OCI-LY7 (cell line): ENCODE results near the gene PRKCA. TPM values are rescaled to one million over a fixed set of nuclear protein-coding genes. Genes with fewer than 3 reads are reported as not detected.
"Not testable (repeated sequence)": the region's sequence is repeated elsewhere in the genome, so short reads cannot be mapped to it uniquely, and the experiment has no call there.

ENCODE experiments used
- BruUV-seq: library from RNA; stranded (reverse); fragments of 400-500 nt; replicated peaks from 2 replicates; lab custom pipeline; 2021; lab: Mats Ljungman, UMichigan
- CTCF ChIA-PET: fragments of 300-600 bp; sonication (Branson Sonifier 250); formaldehyde crosslinking; loops from one replicate; lab custom pipeline; 2022; ENCODE audit warnings: antibody characterized with exemption; ENCODE audit not compliant: unreplicated experiment; lab: Charles Lee
- POLR2A ChIA-PET: fragments of 300-600 bp; sonication (Branson Sonifier 250); formaldehyde crosslinking; loops from one replicate; lab custom pipeline; 2022; ENCODE audit warnings: antibody characterized with exemption; lab: Charles Lee
- DNase-seq: peaks from one replicate; pipeline ENCODE4 v3.0.0-alpha.2; 2015; ENCODE audit warnings: low spot score
- H2AFZ ChIP-seq: fragments of 200-600 bp; sonication (generic), shearing (Covaris generic); 2 replicates; pipeline ENCODE4 v1.6.1; 2014; ENCODE audit warnings: mild to moderate bottlenecking, antibody characterized with exemption, low read length, moderate library complexity
- H3K27ac ChIP-seq: fragments of 200-600 bp; sonication (generic); 2 replicates; pipeline ENCODE4 v1.5.1; 2014; ENCODE audit warnings: mixed run types, low read depth, mild to moderate bottlenecking, moderate library complexity, low read length, inconsistent platforms; ENCODE audit not compliant: poor library complexity, severe bottlenecking
- H3K36me3 ChIP-seq: fragments of 200-600 bp; sonication (generic); 2 replicates; pipeline ENCODE4 v1.6.1; 2014; ENCODE audit warnings: mild to moderate bottlenecking, antibody characterized with exemption, low read length, moderate library complexity, mixed read lengths; ENCODE audit not compliant: insufficient read depth
- H3K4me1 ChIP-seq: fragments of 200-600 bp; sonication (generic); 2 replicates; pipeline ENCODE4 v1.5.1; 2014; ENCODE audit warnings: mild to moderate bottlenecking, low read length; ENCODE audit not compliant: insufficient read depth, poor library complexity, severe bottlenecking
- H3K4me2 ChIP-seq: fragments of 200-600 bp; sonication (generic); 2 replicates; pipeline ENCODE4 v1.6.1; 2014; ENCODE audit warnings: mild to moderate bottlenecking, low read length
- H3K4me3 ChIP-seq: fragments of 200-600 bp; sonication (generic); 2 replicates; pipeline ENCODE4 v1.5.1; 2014; ENCODE audit warnings: mild to moderate bottlenecking, low read depth, low read length; ENCODE audit not compliant: poor library complexity, severe bottlenecking
- H3K79me2 ChIP-seq: fragments of 200-600 bp; sonication (generic); 2 replicates; pipeline ENCODE4 v1.6.1; 2016; ENCODE audit warnings: low read depth, mild to moderate bottlenecking, low read length, moderate library complexity, mixed read lengths; ENCODE audit not compliant: insufficient read depth
- H3K9me2 ChIP-seq: fragments of 200-600 bp; sonication (generic); 2 replicates; pipeline ENCODE4 v1.6.1; 2016; ENCODE audit warnings: mild to moderate bottlenecking, low read length, mixed read lengths; ENCODE audit not compliant: insufficient read depth
- H3K9me3 ChIP-seq: fragments of 200-600 bp; sonication (generic); 2 replicates; pipeline ENCODE4 v1.6.1; 2014; ENCODE audit warnings: mild to moderate bottlenecking, mixed run types, low read length, mixed read lengths
- H4K20me1 ChIP-seq: fragments of 200-600 bp; sonication (generic); 2 replicates; pipeline ENCODE4 v1.6.1; 2014; ENCODE audit warnings: mild to moderate bottlenecking, antibody characterized with exemption, low read length, moderate library complexity, mixed read lengths; ENCODE audit not compliant: insufficient read depth
- CTCF ChIP-seq: fragments of 200-600 bp; sonication (generic); conservative IDR thresholded peaks from 2 replicates; pipeline ENCODE4 v1.5.1; 2014; ENCODE audit warnings: mild to moderate bottlenecking, antibody characterized with exemption, low read length, moderate library complexity, mixed read lengths
- EZH2phosphoT487 ChIP-seq: fragments of 200-600 bp; sonication (generic); IDR thresholded peaks from 2 replicates; pipeline ENCODE4 v1.6.1; 2018; ENCODE audit warnings: low read depth, borderline replicate concordance, mild to moderate bottlenecking, mixed run types, antibody characterized with exemption, low read length, moderate library complexity, mixed read lengths
- intact Hi-C: fragments of 100-400 bp; cut with micrococcal nuclease; formaldehyde crosslinking; loops from one replicate; pipeline ENCODE4 v1.10.0; 2022; ENCODE audit not compliant: unreplicated experiment
- total RNA-seq, 2 experiments: library from RNA; depleted of rRNA in 1 of 2; stranded (reverse); fragments of >200 nt in 1 of 2; shearing (Covaris generic) in 1 of 2; gene quantifications; 2 replicates each; pipeline ENCODE4 v1.2.3, GENCODE V29; 2014 to 2022

PRKCA gene
- total RNA-seq, 2 experiments from 2014 or later: 6.6 to 32.1 TPM

GRCh38 chr17:66712453-66712852, 410.0 kb downstream of the PRKCA start:
- Histone ChIP-seq H4K20me1 (no peaks in the 10 kb centered on the region), H3K79me2 (no peaks in the 10 kb centered on the region), H2AFZ (no peak overlapping the region), H3K9me2 (no peaks in the 10 kb centered on the region), H3K4me2 (no peak overlapping the region), H3K4me1 (peaks cover 38% of the 10 kb centered on the region), H3K36me3 (no peaks in the 10 kb centered on the region), H3K9me3 (no peaks in the 10 kb centered on the region), H3K4me3 (no peak overlapping the region), H3K27ac (no peak overlapping the region)
- POLR2A ChIA-PET: interaction anchor here (0.6 kb wide), 1 partner anchor 1730 kb away, joined by 8 read pairs; no protein-coding TSS in a partner anchor
- CTCF ChIA-PET: no interaction called here
- TF ChIP-seq CTCF (no peak), EZH2phosphoT487 (no peak)
- no TSS peak for BruUV-seq
- DNase-seq: no peak
- intact Hi-C loops: loop anchor here (10.0 kb wide), 1 partner anchor 662 kb away; the partner anchor contains the start of gene PITPNC1

DNA sequence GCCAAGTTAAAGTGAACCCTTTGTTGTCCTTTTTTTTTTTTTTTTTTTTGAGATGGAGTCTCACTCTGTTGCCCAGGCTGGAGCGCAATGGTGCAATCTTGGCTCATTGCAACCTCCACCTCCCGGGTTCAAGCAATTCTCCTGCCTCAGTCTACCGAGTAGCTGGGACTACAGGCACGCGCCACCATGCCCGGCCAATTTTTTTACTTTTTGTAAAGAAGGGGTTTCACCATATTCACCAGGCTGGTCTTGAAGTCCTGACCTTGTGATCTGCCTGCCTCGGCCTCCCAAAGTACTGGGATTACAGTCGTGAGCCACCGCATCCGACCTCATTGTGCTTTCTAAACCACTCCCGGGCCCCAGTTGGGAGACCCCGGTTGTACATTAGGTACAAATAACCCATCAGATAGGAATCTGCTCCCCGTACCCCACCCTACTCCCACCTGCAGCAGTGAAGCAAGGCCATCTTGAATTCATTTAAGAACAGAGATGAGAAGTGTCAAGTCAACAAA, 410.7 kb downstream of the PRKCA start:
- intact Hi-C loops: loop anchor here (10.0 kb wide), 1 partner anchor 662 kb away; the partner anchor contains the start of gene PITPNC1
- H3K27ac ChIP-seq, CTCF ChIA-PET, H3K36me3 ChIP-seq, H3K4me2 ChIP-seq, H4K20me1 ChIP-seq, H3K79me2 ChIP-seq, H2AFZ ChIP-seq, H3K4me3 ChIP-seq, H3K9me2 ChIP-seq, DNase-seq, BruUV-seq, H3K9me3 ChIP-seq: not testable (repeated sequence)
- POLR2A ChIA-PET: interaction anchor here (0.8 kb wide), 1 partner anchor 22 kb away, joined by 3 read pairs; no protein-coding TSS in a partner anchor
- peaks cover 44% of the 10 kb centered on the region for H3K4me1 ChIP-seq

DNA sequence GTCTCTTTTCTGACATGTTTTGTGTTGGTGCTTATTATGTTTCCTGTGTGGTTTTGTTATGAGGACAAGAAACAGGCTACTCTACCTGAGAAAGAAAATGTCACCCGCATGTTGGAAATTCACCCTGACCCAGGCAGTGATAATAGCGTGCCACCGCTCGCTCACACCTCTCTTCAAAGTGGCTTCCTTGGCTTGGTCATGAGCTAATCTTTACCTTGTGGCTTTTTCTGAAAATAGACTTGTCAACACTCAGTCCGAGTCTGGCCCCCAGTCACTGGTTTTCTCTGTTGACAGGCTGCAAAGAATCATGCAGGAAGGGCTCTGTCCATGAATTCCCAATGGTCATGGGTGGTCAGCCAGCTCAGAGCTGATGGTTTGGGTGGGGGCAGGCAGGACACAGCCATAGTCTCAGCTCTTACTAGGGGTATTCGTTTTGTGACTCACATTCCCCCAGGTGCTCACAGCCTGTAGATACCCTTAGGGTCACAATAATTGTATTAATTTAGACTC, 411.2 kb downstream of the PRKCA start:
- no peak for TF ChIP-seq EZH2phosphoT487
- no peak for TF ChIP-seq CTCF
- Histone ChIP-seq H4K20me1 (no peaks in the 10 kb centered on the region), H2AFZ (no peak overlapping the region), H3K4me3 (no peak overlapping the region), H3K36me3 (no peaks in the 10 kb centered on the region), H3K9me3 (no peaks in the 10 kb centered on the region), H3K79me2 (no peaks in the 10 kb centered on the region), H3K9me2 (no peaks in the 10 kb centered on the region), H3K4me2 (peak overlapping the region; percentile 10; the same call in 1 of the 2 replicates), H3K4me1 (peaks cover 45% of the 10 kb centered on the region), H3K27ac (no peak overlapping the region)
- POLR2A ChIA-PET: interaction anchor here (0.8 kb wide), 1 partner anchor 23 kb away, joined by 3 read pairs; no protein-coding TSS in a partner anchor
- intact Hi-C loops: loop anchor here (10.0 kb wide), 1 partner anchor 661 kb away; the partner anchor contains the start of gene PITPNC1
- BruUV-seq: no TSS peak
- DNase-seq: no peak
- CTCF ChIA-PET: interaction anchor here (1.0 kb wide), 1 partner anchor 12 kb away, joined by 3 read pairs; no protein-coding TSS in a partner anchor
